Measurements from ENCODE around the gene SLC15A4.
"Not testable (repeated sequence)": the region's sequence is repeated elsewhere in the genome, so short reads cannot be mapped to it uniquely, and the experiment has no call there.

The SLC15A4 gene

GRCh38 chr12:128844031-128844635, 20.4 kb upstream of the SLC15A4 start:
- peaks cover 5 to 14% (median 11%) of the 10 kb centered on the region in 4 experiments for H3K4me1 ChIP-seq (ENCODE audit: control extremely low read depth in 1 of 4, control insufficient read depth in 4 of 4, insufficient read depth in 4 of 4, low read length in 3 of 4)
- H3K9me3 ChIP-seq (ENCODE audit: control extremely low read depth in 1 of 5, control insufficient read depth in 4 of 5, insufficient read depth in 2 of 5, low read depth in 1 of 5, low read length in 4 of 5): peaks cover 0 to 2% (median 0%) of the 10 kb centered on the region in 5 experiments
- no peak overlapping the region for H3K27ac ChIP-seq (ENCODE audit: insufficient read depth in 1 of 2, low read depth in 1 of 2, low read length in 2 of 2, poor library complexity in 1 of 2, severe bottlenecking in 2 of 2)
- ChIA-PET POLR2A (interaction anchor here (0.7 kb wide), 1 partner anchor 27 kb away, joined by 3 read pairs; no protein-coding TSS in a partner anchor), CTCF (interaction anchor here (1.0 kb wide), 1 partner anchor 16 kb away, joined by 3 read pairs; no protein-coding TSS in a partner anchor)
- H3K27me3 ChIP-seq (replicated peaks in 2 of 5; ENCODE audit: control insufficient read depth in 4 of 5, insufficient read depth in 5 of 5, low read length in 4 of 5): peaks cover 0 to 7% (median 0%) of the 10 kb centered on the region in 5 experiments
- H3K4me3 ChIP-seq (ENCODE audit: control insufficient read depth in 1 of 7, extremely low read depth in 1 of 7, insufficient read depth in 4 of 7, low read depth in 2 of 7, low read length in 6 of 7): no peak overlapping the region
- 73% methylated on average over 9 of the region's 11 CpGs for WGBS (ENCODE audit: insufficient coverage)
- no peaks in the 10 kb centered on the region for H3K36me3 ChIP-seq (ENCODE audit: control insufficient read depth in 4 of 4, insufficient read depth in 4 of 4, low read length in 3 of 4)
- peak; percentile 56 to 84 (median 81) for DNase-seq

GRCh38 chr12:128843538-128843937, 19.8 kb upstream of the SLC15A4 start:
- peaks cover 0 to 2% (median 0%) of the 10 kb centered on the region in 5 experiments for H3K9me3 ChIP-seq (ENCODE audit: control extremely low read depth in 1 of 5, control insufficient read depth in 4 of 5, insufficient read depth in 2 of 5, low read depth in 1 of 5, low read length in 4 of 5)
- 100% methylated on average over 4 of the region's 4 CpGs for WGBS (ENCODE audit: insufficient coverage)
- CTCF ChIA-PET: interaction anchor here (1.0 kb wide), 1 partner anchor 15 kb away, joined by 3 read pairs; no protein-coding TSS in a partner anchor

GRCh38 chr12:128842579-128842978, 18.8 kb upstream of the SLC15A4 start:
- 96% methylated on average over 8 of the region's 11 CpGs for WGBS (ENCODE audit: insufficient coverage)
- DNase-seq: no peak
- no peak overlapping the region for H3K27ac ChIP-seq (ENCODE audit: insufficient read depth in 1 of 2, low read depth in 1 of 2, low read length in 2 of 2, poor library complexity in 1 of 2, severe bottlenecking in 2 of 2)
- no peaks in the 10 kb centered on the region for H3K36me3 ChIP-seq (ENCODE audit: control insufficient read depth in 4 of 4, insufficient read depth in 4 of 4, low read length in 3 of 4)
- H3K9me3 ChIP-seq (ENCODE audit: control extremely low read depth in 1 of 5, control insufficient read depth in 4 of 5, insufficient read depth in 2 of 5, low read depth in 1 of 5, low read length in 4 of 5): no peaks in the 10 kb centered on the region
- peaks cover 5 to 14% (median 11%) of the 10 kb centered on the region in 4 experiments for H3K4me1 ChIP-seq (ENCODE audit: control extremely low read depth in 1 of 4, control insufficient read depth in 4 of 4, insufficient read depth in 4 of 4, low read length in 3 of 4)
- ChIA-PET CTCF (no interaction called here), POLR2A (no interaction called here)
- H3K27me3 ChIP-seq (replicated peaks in 2 of 5; ENCODE audit: control insufficient read depth in 4 of 5, insufficient read depth in 5 of 5, low read length in 4 of 5): peaks cover 0 to 3% (median 0%) of the 10 kb centered on the region in 5 experiments
- no peak overlapping the region for H3K4me3 ChIP-seq (ENCODE audit: control insufficient read depth in 1 of 7, extremely low read depth in 1 of 7, insufficient read depth in 4 of 7, low read depth in 2 of 7, low read length in 6 of 7)

More at GRCh38 chr12:128843538-128843937, 19.8 kb upstream of the SLC15A4 start:
- Histone ChIP-seq H3K27ac (ENCODE audit: insufficient read depth in 1 of 2, low read depth in 1 of 2, low read length in 2 of 2, poor library complexity in 1 of 2, severe bottlenecking in 2 of 2) (no peak overlapping the region), H3K4me1 (ENCODE audit: control extremely low read depth in 1 of 4, control insufficient read depth in 4 of 4, insufficient read depth in 4 of 4, low read length in 3 of 4) (peaks cover 5 to 14% (median 11%) of the 10 kb centered on the region in 4 experiments), H3K27me3 (replicated peaks in 2 of 5; ENCODE audit: control insufficient read depth in 4 of 5, insufficient read depth in 5 of 5, low read length in 4 of 5) (peaks cover 0 to 3% (median 0%) of the 10 kb centered on the region in 5 experiments), H3K36me3 (ENCODE audit: control insufficient read depth in 4 of 4, insufficient read depth in 4 of 4, low read length in 3 of 4) (no peaks in the 10 kb centered on the region), H3K4me3 (ENCODE audit: control insufficient read depth in 1 of 7, extremely low read depth in 1 of 7, insufficient read depth in 4 of 7, low read depth in 2 of 7, low read length in 6 of 7) (no peak overlapping the region)
- POLR2A ChIA-PET: interaction anchor here (0.7 kb wide), 1 partner anchor 26 kb away, joined by 3 read pairs; no protein-coding TSS in a partner anchor
- DNase-seq: no peak

GRCh38 chr12:128840862-128841468, 17.2 kb upstream of the SLC15A4 start:
- Histone ChIP-seq H3K36me3 (ENCODE audit: control insufficient read depth in 4 of 4, insufficient read depth in 4 of 4, low read length in 3 of 4) (no peaks in the 10 kb centered on the region), H3K9me3 (ENCODE audit: control extremely low read depth in 1 of 5, control insufficient read depth in 4 of 5, insufficient read depth in 2 of 5, low read depth in 1 of 5, low read length in 4 of 5) (no peaks in the 10 kb centered on the region), H3K27me3 (replicated peaks in 2 of 5; ENCODE audit: control insufficient read depth in 4 of 5, insufficient read depth in 5 of 5, low read length in 4 of 5) (peaks cover 0 to 3% (median 0%) of the 10 kb centered on the region in 5 experiments), H3K27ac (ENCODE audit: insufficient read depth in 1 of 2, low read depth in 1 of 2, low read length in 2 of 2, poor library complexity in 1 of 2, severe bottlenecking in 2 of 2) (no peak overlapping the region), H3K4me3 (ENCODE audit: control insufficient read depth in 1 of 7, extremely low read depth in 1 of 7, insufficient read depth in 4 of 7, low read depth in 2 of 7, low read length in 6 of 7) (peak overlapping the region in 1 of 7 experiments; percentile 8), H3K4me1 (ENCODE audit: control extremely low read depth in 1 of 4, control insufficient read depth in 4 of 4, insufficient read depth in 4 of 4, low read length in 3 of 4) (peaks cover 5 to 14% (median 11%) of the 10 kb centered on the region in 4 experiments)
- DNase-seq: peak in 2 of 3 donors; percentile 42 to 54
- ChIA-PET POLR2A (interaction anchor here (0.6 to 0.8 kb wide), 2 partner anchors 12 to 112 kb away, joined by 4 to 7 read pairs; no protein-coding TSS in a partner anchor), CTCF (interaction anchor here (1.1 kb wide), 1 partner anchor 9 kb away, joined by 5 read pairs; no protein-coding TSS in a partner anchor)
- 2% methylated on average over 6 of the region's 8 CpGs for WGBS (ENCODE audit: insufficient coverage)

GRCh38 chr12:128839885-128840284, 16.1 kb upstream of the SLC15A4 start:
- H3K27me3 ChIP-seq (replicated peaks in 2 of 5; ENCODE audit: control insufficient read depth in 4 of 5, insufficient read depth in 5 of 5, low read length in 4 of 5); POLR2A ChIA-PET; H3K9me3 ChIP-seq (ENCODE audit: control extremely low read depth in 1 of 5, control insufficient read depth in 4 of 5, insufficient read depth in 2 of 5, low read depth in 1 of 5, low read length in 4 of 5); DNase-seq; H3K36me3 ChIP-seq (ENCODE audit: control insufficient read depth in 4 of 4, insufficient read depth in 4 of 4, low read length in 3 of 4); H3K4me3 ChIP-seq (ENCODE audit: control insufficient read depth in 1 of 7, extremely low read depth in 1 of 7, insufficient read depth in 4 of 7, low read depth in 2 of 7, low read length in 6 of 7); H3K27ac ChIP-seq (ENCODE audit: insufficient read depth in 1 of 2, low read depth in 1 of 2, low read length in 2 of 2, poor library complexity in 1 of 2, severe bottlenecking in 2 of 2); CTCF ChIA-PET: not testable (repeated sequence)
- WGBS (ENCODE audit: insufficient coverage): 94% methylated on average over 8 of the region's 12 CpGs
- peaks cover 5 to 14% (median 11%) of the 10 kb centered on the region in 4 experiments for H3K4me1 ChIP-seq (ENCODE audit: control extremely low read depth in 1 of 4, control insufficient read depth in 4 of 4, insufficient read depth in 4 of 4, low read length in 3 of 4)

- Histone ChIP-seq H3K9me3 (ENCODE audit: control extremely low read depth in 1 of 5, control insufficient read depth in 4 of 5, insufficient read depth in 2 of 5, low read depth in 1 of 5, low read length in 4 of 5) (no peaks in the 10 kb centered on the region), H3K36me3 (ENCODE audit: control insufficient read depth in 4 of 4, insufficient read depth in 4 of 4, low read length in 3 of 4) (no peaks in the 10 kb centered on the region), H3K27me3 (replicated peaks in 2 of 5; ENCODE audit: control insufficient read depth in 4 of 5, insufficient read depth in 5 of 5, low read length in 4 of 5) (no peaks in the 10 kb centered on the region), H3K4me3 (ENCODE audit: control insufficient read depth in 1 of 7, extremely low read depth in 1 of 7, insufficient read depth in 4 of 7, low read depth in 2 of 7, low read length in 6 of 7) (no peak overlapping the region), H3K4me1 (ENCODE audit: control extremely low read depth in 1 of 4, control insufficient read depth in 4 of 4, insufficient read depth in 4 of 4, low read length in 3 of 4) (peaks cover 8 to 17% (median 13%) of the 10 kb centered on the region in 4 experiments), H3K27ac (ENCODE audit: insufficient read depth in 1 of 2, low read depth in 1 of 2, low read length in 2 of 2, poor library complexity in 1 of 2, severe bottlenecking in 2 of 2) (no peak overlapping the region)
- WGBS (ENCODE audit: insufficient coverage): 98% methylated on average over 10 of the region's 10 CpGs
- no peak for DNase-seq
- ChIA-PET POLR2A (no interaction called here), CTCF (interaction anchor here (1.2 kb wide), 1 partner anchor 7 kb away, joined by 3 read pairs; no protein-coding TSS in a partner anchor)
Observed at GRCh38 chr12:128833418-128833817, 9.7 kb upstream of the SLC15A4 start.
